Astrocyte of the cerebellum (primary cell): ENCODE results near the gene ACCS.

ENCODE experiments used
- DNase-seq: peaks from one replicate; pipeline ENCODE4 v3.0.0-alpha.2; 2011; ENCODE audit warnings: low read depth
- H3K4me3 ChIP-seq: 2 replicates; pipeline ENCODE4 v1.5.1; 2011; ENCODE audit warnings: mild to moderate bottlenecking, low read depth, low read length, moderate library complexity
- CTCF ChIP-seq: IDR thresholded peaks from 2 replicates; pipeline ENCODE4 v1.5.1; 2012; ENCODE audit warnings: low read length, low read depth, moderate library complexity, mild to moderate bottlenecking; ENCODE audit errors: missing control alignments
- in situ Hi-C: cut with HindIII; loops from 2 replicates; pipeline ENCODE4 v1.10.0; 2017; ENCODE audit warnings: low sequenced_read_pairs

The ACCS gene

GRCh38 chr11:44068180-44068579 is 2.1 kb downstream of the ACCS start:
- no peak for TF ChIP-seq CTCF
- no peak overlapping the region for H3K4me3 ChIP-seq
- in situ Hi-C loops, result no loop called here

GRCh38 chr11:44071157-44071556 is 5.1 kb downstream of the ACCS start:
- DNase-seq, result no peak
- no peak overlapping the region for H3K4me3 ChIP-seq
- in situ Hi-C loops, result no loop called here
- TF ChIP-seq CTCF, result no peak

More at GRCh38 chr11:44068180-44068579, 2.1 kb downstream of the ACCS start:
- no peak for DNase-seq

- TF ChIP-seq CTCF, result no peak
- H3K4me3 ChIP-seq, result no peak overlapping the region
- no peak for DNase-seq
- in situ Hi-C loops, result no loop called here
Measured at GRCh38 chr11:44072757-44073658, 6.9 kb downstream of the ACCS start.

GRCh38 chr11:44078794-44079193 is 12.7 kb downstream of the ACCS start:
- DNase-seq, result no peak
- in situ Hi-C loops, result no loop called here
- no peak for TF ChIP-seq CTCF
- no peak overlapping the region for H3K4me3 ChIP-seq

- H3K4me3 ChIP-seq, result no peak overlapping the region
- in situ Hi-C loops, result no loop called here
- DNase-seq, result no peak
- no peak for TF ChIP-seq CTCF
Measured at GRCh38 chr11:44079376-44079775, 13.3 kb downstream of the ACCS start.

GRCh38 chr11:44080951-44081350 is 14.9 kb downstream of the ACCS start:
- in situ Hi-C loops, result no loop called here
- H3K4me3 ChIP-seq, result no peak overlapping the region
- TF ChIP-seq CTCF, result no peak
- no peak for DNase-seq
